Transverse colon (tissue), 4 donors: ENCODE data around the gene TMEM44.

Experiments used
- CTCF ChIP-seq, 5 experiments: fragments of 200-600 bp in 3 of 5; fragments of 450-650 bp in 2 of 5; sonication (generic) in 3 of 5; IDR thresholded peaks; 1 replicate in 2 of 5; 2 replicates in 3 of 5; pipeline ENCODE4 v1.5.1; 2016 to 2017; ENCODE audit warnings: antibody characterized with exemption in 5 of 5, inconsistent platforms in 3 of 5, mild to moderate bottlenecking in 2 of 5, moderate library complexity in 1 of 5
- POLR2A ChIP-seq: fragments of 450-650 bp; IDR thresholded peaks from one replicate; pipeline ENCODE4 v1.6.1; 2016; ENCODE audit warnings: antibody characterized with exemption, mild to moderate bottlenecking, moderate library complexity
- POLR2AphosphoS5 ChIP-seq, 3 donors: sonication (generic); formaldehyde crosslinking; IDR thresholded peaks; one replicate each; pipeline ENCODE4 v1.6.1; 2016; ENCODE audit warnings: antibody characterized with exemption in 3 of 3

- TF ChIP-seq CTCF (IDR thresholded peaks at IDR 0.05) (no peak), POLR2AphosphoS5 (IDR thresholded peaks at IDR 0.05) (no peak), POLR2A (no peak)
Observed at GRCh38 chr3:194631696-194632095, 1.5 kb downstream of the TMEM44 start.
